ENCODE results near the gene TTLL10.

GRCh38 chr1:1128454-1129139 lies 45.1 kb upstream of the TTLL10 start:
- TF ChIP-seq POLR2AphosphoS5 (IDR thresholded peaks at IDR 0.05), result no peak
- no peak for TF ChIP-seq CTCF (IDR thresholded peaks at IDR 0.05)
- TF ChIP-seq POLR2A (IDR thresholded peaks at IDR 0.05), result no peak
- TF ChIP-seq EP300 (IDR thresholded peaks at IDR 0.05), result no peak
